Measurements from ENCODE around the gene MRTFB.

GRCh38 chr16:14283786-14284185 lies 212.7 kb downstream of the MRTFB start:
- no peak for TF ChIP-seq CTCF (IDR thresholded peaks at IDR 0.05)
- no peak for TF ChIP-seq POLR2A (IDR thresholded peaks at IDR 0.05)
